PC-9 (cell line): ENCODE measurements around the gene TNS1.

ENCODE experiments used
- CTCF ChIP-seq: fragments of 200-600 bp; sonication (generic); conservative IDR thresholded peaks from 2 replicates; pipeline ENCODE4 v1.6.1; 2017; ENCODE audit warnings: mixed run types, antibody characterized with exemption, mild to moderate bottlenecking, moderate library complexity
- EZH2 ChIP-seq: fragments of 200-600 bp; sonication (generic); IDR thresholded peaks from 2 replicates; pipeline ENCODE4 v1.8.0; 2017; ENCODE audit warnings: antibody characterized with exemption, low read depth

GRCh38 chr2:218005486-218005885 lies 2.7 kb upstream of the TNS1 start:
- TF ChIP-seq CTCF: no peak
- TF ChIP-seq EZH2: no peak
